HCT116 (cell line): ENCODE results near the gene TEX11. TPM values are rescaled to one million over a fixed set of nuclear protein-coding genes. Genes with fewer than 3 reads are reported as not detected.
"Not testable (repeated sequence)": the region's sequence is repeated elsewhere in the genome, so short reads cannot be mapped to it uniquely, and the experiment has no call there.

Source experiments
- ATAC-seq: fragments of 200-7000 bp; cut with Tn5 transposase; 2 replicates; pipeline ENCODE4 v1.9.1; 2020; ENCODE audit warnings: mild to moderate bottlenecking, moderate library complexity
- BruUV-seq: library from RNA; stranded (reverse); fragments of 400-500 nt; replicated peaks from 2 replicates; lab custom pipeline; 2021; lab: Mats Ljungman, UMichigan
- CTCF ChIA-PET: fragments of 300-600 bp; sonication (Branson Sonifier 250); formaldehyde crosslinking; loops from one replicate; lab custom pipeline; 2021; ENCODE audit warnings: antibody characterized with exemption; lab: Charles Lee
- POLR2A ChIA-PET: fragments of 300-600, 350-600 bp; sonication (Branson Sonifier 250); formaldehyde crosslinking; loops from one replicate; lab custom pipeline; 2021; ENCODE audit warnings: antibody characterized with exemption; lab: Charles Lee
- RAD21 ChIA-PET, 2 experiments: fragments of 300-600 bp; sonication (Branson Sonifier 250); formaldehyde crosslinking; loops; one replicate each; lab custom pipeline; 2023; ENCODE audit warnings: low total read pairs in 2 of 2; ENCODE audit not compliant: uncharacterized antibody in 2 of 2, unreplicated experiment in 2 of 2, low non-redundant PET in 1 of 2; lab: Charles Lee
- DNase-seq: peaks from one replicate; pipeline ENCODE4 v3.0.0-alpha.2; 2010; ENCODE audit warnings: low read depth, low spot score
- H2AFZ ChIP-seq: fragments of 200-600 bp; shearing (Covaris generic), sonication (generic); 2 replicates; pipeline ENCODE4 v1.6.1; 2017; ENCODE audit warnings: low read depth, mixed run types, mixed read lengths, antibody characterized with exemption, low read length; ENCODE audit not compliant: poor library complexity, severe bottlenecking
- H3K27ac ChIP-seq: 2 replicates; pipeline ENCODE4 v1.5.1; 2012; ENCODE audit warnings: low read depth, low read length
- H3K27me3 ChIP-seq: fragments of 200-600 bp; sonication (generic); 2 replicates; pipeline ENCODE4 v1.6.1; 2016; ENCODE audit warnings: mixed run types, low read length, mixed read lengths; ENCODE audit not compliant: insufficient read depth
- H3K36me3 ChIP-seq, 2 experiments: fragments of 200-500 bp in 1 of 2; fragments of 200-600 bp in 1 of 2; sonication (Bioruptor generic) in 1 of 2; sonication (generic) in 1 of 2; 2 replicates each; pipeline versions ENCODE4 v1.5.1 to v1.6.1; 2014 to 2016; ENCODE audit warnings: low read length in 2 of 2, inconsistent platforms in 1 of 2, mixed read lengths in 1 of 2, mixed run types in 1 of 2; ENCODE audit not compliant: insufficient read depth in 2 of 2, control insufficient read depth in 1 of 2
- H3K4me1 ChIP-seq, 2 experiments: fragments of 200-600 bp in 1 of 2; sonication (generic) in 1 of 2; 2 replicates each; pipeline versions ENCODE4 v1.5.1 to v1.6.1; 2012 to 2017; ENCODE audit warnings: low read length in 2 of 2, inconsistent platforms in 1 of 2, mild to moderate bottlenecking in 1 of 2, mixed read lengths in 1 of 2, mixed run types in 1 of 2, moderate library complexity in 1 of 2; ENCODE audit not compliant: insufficient read depth in 2 of 2, control insufficient read depth in 1 of 2
- H3K4me2 ChIP-seq: fragments of 200-600 bp; sonication (generic); 2 replicates; pipeline ENCODE4 v1.6.1; 2017; ENCODE audit warnings: mixed run types, low read length, mixed read lengths
- H3K4me3 ChIP-seq, 2 experiments: fragments of 200-600 bp in 1 of 2; sonication (generic) in 1 of 2; replicated peaks in 1 of 2; 2 replicates each; pipeline ENCODE4 v1.5.1; 2011 to 2016; ENCODE audit warnings: low read length in 2 of 2, control low read depth in 1 of 2, low read depth in 1 of 2, mild to moderate bottlenecking in 1 of 2, mixed read lengths in 1 of 2, mixed run types in 1 of 2
- H3K79me2 ChIP-seq: fragments of 200-600 bp; sonication (generic); 2 replicates; pipeline ENCODE4 v1.6.1; 2017; ENCODE audit warnings: mild to moderate bottlenecking, mixed run types, low read length, moderate library complexity, mixed read lengths; ENCODE audit not compliant: insufficient read depth
- H3K9ac ChIP-seq: fragments of 200-600 bp; sonication (generic); 2 replicates; pipeline ENCODE4 v1.6.1; 2016; ENCODE audit warnings: low read length, mixed read lengths
- H3K9me2 ChIP-seq: fragments of 200-600 bp; sonication (generic), shearing (Covaris generic); 2 replicates; pipeline ENCODE4 v1.6.1; 2017; ENCODE audit warnings: mixed run types, mild to moderate bottlenecking, moderate library complexity; ENCODE audit not compliant: insufficient read depth
- H3K9me3 ChIP-seq, 2 experiments: fragments of 200-500 bp in 1 of 2; fragments of 200-600 bp in 1 of 2; sonication (Bioruptor generic) in 1 of 2; sonication (generic) in 1 of 2; 2 replicates each; pipeline ENCODE4 v1.6.1; 2014 to 2017; ENCODE audit warnings: low read length in 2 of 2, mixed read lengths in 2 of 2, inconsistent platforms in 1 of 2, low read depth in 1 of 2, mild to moderate bottlenecking in 1 of 2, mixed run types in 1 of 2, moderate library complexity in 1 of 2; ENCODE audit not compliant: control insufficient read depth in 1 of 2, insufficient read depth in 1 of 2
- H4K20me1 ChIP-seq: fragments of 200-600 bp; sonication (generic), shearing (Covaris generic); 2 replicates; pipeline ENCODE4 v1.6.1; 2017; ENCODE audit warnings: mixed run types, mild to moderate bottlenecking, moderate library complexity; ENCODE audit not compliant: insufficient read depth
- CBX3 ChIP-seq: IDR thresholded peaks from 2 replicates; pipeline ENCODE4 v1.6.1; 2012; ENCODE audit warnings: low read depth
- CTCF ChIP-seq, 3 experiments: fragments of 200-600 bp in 1 of 3; sonication (generic) in 1 of 3; IDR thresholded peaks in 2 of 3; conservative IDR thresholded peaks in 1 of 3; 2 replicates each; pipeline ENCODE4 v1.5.1; 2012 to 2017; ENCODE audit warnings: low read depth in 2 of 3, low read length in 2 of 3, antibody characterized with exemption in 1 of 3, borderline replicate concordance in 1 of 3, control low read depth in 1 of 3, mild to moderate bottlenecking in 1 of 3, mixed read lengths in 1 of 3, mixed run types in 1 of 3, moderate library complexity in 1 of 3; ENCODE audit not compliant: insufficient read depth in 1 of 3
- EGR1 ChIP-seq: IDR thresholded peaks from 2 replicates; pipeline ENCODE4 v1.6.1; 2012; ENCODE audit warnings: low read depth
- EZH2 ChIP-seq: fragments of 200-600 bp; sonication (generic); IDR thresholded peaks from 2 replicates; pipeline ENCODE4 v1.6.1; 2017; ENCODE audit warnings: antibody characterized with exemption, mixed run types
- EZH2phosphoT487 ChIP-seq: fragments of 200-600 bp; IDR thresholded peaks from 2 replicates; pipeline ENCODE4 v1.6.1; 2018; ENCODE audit warnings: antibody characterized with exemption, borderline replicate concordance
- FOSL1 ChIP-seq: IDR thresholded peaks from 2 replicates; pipeline ENCODE4 v1.6.1; 2012; ENCODE audit warnings: low read depth
- JUND ChIP-seq: IDR thresholded peaks from 2 replicates; pipeline ENCODE4 v1.6.1; 2012
- POLR2A ChIP-seq: IDR thresholded peaks from 2 replicates; pipeline ENCODE4 v1.7.0; 2011; ENCODE audit warnings: borderline replicate concordance; ENCODE audit not compliant: insufficient read depth, insufficient read length; ENCODE audit errors: extremely low read depth
- POLR2AphosphoS5 ChIP-seq: IDR thresholded peaks from 2 replicates; pipeline ENCODE4 v1.6.1; 2011; ENCODE audit warnings: mild to moderate bottlenecking, low read depth, low read length, moderate library complexity
- RAD21 ChIP-seq: IDR thresholded peaks from 2 replicates; pipeline ENCODE4 v1.6.1; 2012; ENCODE audit warnings: low read depth, mild to moderate bottlenecking
- SIN3A ChIP-seq: IDR thresholded peaks from 2 replicates; pipeline ENCODE4 v1.6.1; 2012; ENCODE audit warnings: low read depth
- SP1 ChIP-seq: IDR thresholded peaks from 2 replicates; pipeline ENCODE4 v1.6.1; 2012; ENCODE audit warnings: low read depth
- SRF ChIP-seq: IDR thresholded peaks from 2 replicates; pipeline ENCODE4 v1.6.1; 2012; ENCODE audit warnings: low read depth
- TCF7L2 ChIP-seq: IDR thresholded peaks from 2 replicates; pipeline ENCODE4 v1.7.0; 2011; ENCODE audit warnings: borderline replicate concordance, inconsistent platforms; ENCODE audit not compliant: insufficient read depth, insufficient read length; ENCODE audit errors: extremely low read depth
- ZBTB33 ChIP-seq: IDR thresholded peaks from 2 replicates; pipeline ENCODE4 v1.6.1; 2011; ENCODE audit warnings: mild to moderate bottlenecking, low read length, moderate library complexity; ENCODE audit not compliant: insufficient replicate concordance; ENCODE audit errors: extremely low read depth
- ZFX ChIP-seq: fragments of 450-650 bp; IDR thresholded peaks from 2 replicates; pipeline ENCODE4 v1.6.1; 2017
- ZNF274 ChIP-seq: fragments of 200-500 bp; sonication (Bioruptor generic); IDR thresholded peaks from 2 replicates; pipeline ENCODE4 v1.6.1; 2014; ENCODE audit warnings: mild to moderate bottlenecking, low read depth, low read length, inconsistent platforms
- intact Hi-C: fragments of 100-400 bp; cut with micrococcal nuclease; formaldehyde crosslinking; loops from 2 replicates; pipeline ENCODE4 v1.10.0; 2022
- total RNA-seq: library from RNA; stranded (reverse); gene quantifications from one replicate; pipeline ENCODE4 v1.2.1, GENCODE V29; 2021; ENCODE audit not compliant: unreplicated experiment
- TF ChIP-seq, protein P1 (sequence below): IDR thresholded peaks from 2 replicates; pipeline ENCODE4 v1.6.1; 2012

TEX11 gene
- total RNA-seq, 1 experiment from 2014 or later, result 0.10 TPM

DNA sequence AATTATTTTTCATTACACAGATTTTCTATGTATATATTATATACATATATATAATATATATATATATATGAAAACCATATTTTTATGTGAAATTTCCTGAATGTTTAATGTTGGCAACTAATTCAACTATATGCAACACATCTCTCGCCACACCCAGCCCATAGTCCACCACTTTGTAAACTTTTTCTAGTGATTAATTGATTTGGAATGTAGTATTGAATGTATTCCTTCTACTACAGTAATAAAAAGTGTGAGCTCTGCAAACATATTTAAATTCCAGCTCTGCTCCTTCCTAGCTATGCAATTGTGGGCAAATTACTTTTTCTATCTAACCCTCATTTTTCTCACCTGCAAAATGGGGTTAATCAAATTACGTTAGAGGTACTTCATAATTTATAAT is 187.8 kb downstream of the TEX11 start:
- Histone ChIP-seq H3K9ac (no peak overlapping the region), H3K9me3 (no peaks in the 10 kb centered on the region), H3K4me3 (no peak overlapping the region), H3K4me2 (no peak overlapping the region), H3K9me2 (no peaks in the 10 kb centered on the region), H3K36me3 (no peaks in the 10 kb centered on the region), H4K20me1 (no peaks in the 10 kb centered on the region), H3K27me3 (no peaks in the 10 kb centered on the region), H3K79me2 (no peaks in the 10 kb centered on the region), H3K4me1 (no peaks in the 10 kb centered on the region), H3K27ac (no peak overlapping the region), H2AFZ (no peak overlapping the region)
- no TSS peak for BruUV-seq
- no peak for ATAC-seq
- ChIA-PET POLR2A (no interaction called here), CTCF (no interaction called here), RAD21 (no interaction called here)
- no peak for TF ChIP-seq ZNF274
- no peak for TF ChIP-seq CTCF (IDR thresholded peaks at IDR 0.05 in 2 of 3, conservative IDR thresholded peaks at IDR 0.05 in 1 of 3; ENCODE audit: borderline replicate concordance in 1 of 3, insufficient read depth in 1 of 3, low read depth in 2 of 3, low read length in 2 of 3)
- TF ChIP-seq EZH2phosphoT487, result no peak
- no peak for TF ChIP-seq SRF
- TF ChIP-seq, protein P1, sequence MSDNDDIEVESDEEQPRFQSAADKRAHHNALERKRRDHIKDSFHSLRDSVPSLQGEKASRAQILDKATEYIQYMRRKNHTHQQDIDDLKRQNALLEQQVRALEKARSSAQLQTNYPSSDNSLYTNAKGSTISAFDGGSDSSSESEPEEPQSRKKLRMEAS, result no peak
- no peak for TF ChIP-seq CBX3
- no peak for TF ChIP-seq EGR1
- no peak for TF ChIP-seq RAD21
- no peak for TF ChIP-seq JUND
- no peak for TF ChIP-seq SIN3A
- no peak for TF ChIP-seq FOSL1
- no peak for TF ChIP-seq ZBTB33
- no peak for TF ChIP-seq ZFX
- TF ChIP-seq TCF7L2, result no peak
- no peak for TF ChIP-seq POLR2AphosphoS5
- no peak for TF ChIP-seq EZH2
- no peak for TF ChIP-seq POLR2A
- no peak for TF ChIP-seq SP1
- intact Hi-C loops, result no loop called here
- no peak for DNase-seq

- BruUV-seq, H3K9me2 ChIP-seq, H4K20me1 ChIP-seq, ATAC-seq, intact Hi-C loops, DNase-seq, H3K4me3 ChIP-seq, H3K36me3 ChIP-seq, H3K79me2 ChIP-seq, POLR2A ChIA-PET, H3K4me1 ChIP-seq, RAD21 ChIA-PET, CTCF ChIA-PET, H2AFZ ChIP-seq, H3K27ac ChIP-seq, H3K9ac ChIP-seq, H3K4me2 ChIP-seq, H3K27me3 ChIP-seq, H3K9me3 ChIP-seq: not testable (repeated sequence)
These were observed 197.2 kb downstream of the TEX11 start for GRCh38 chrX:70711336-70711735.
